Mesenchymal stem cell (in vitro differentiated cells and primary cell): ENCODE results near the gene SLC1A5.
"Not testable (repeated sequence)": the region's sequence is repeated elsewhere in the genome, so short reads cannot be mapped to it uniquely, and the experiment has no call there.

ENCODE experiments used
- DNase-seq: peaks from one replicate; pipeline ENCODE4 v3.0.0-alpha.2; 2013
- H2AFZ ChIP-seq: one replicate; pipeline ENCODE4 v1.6.1; 2013; ENCODE audit warnings: low read depth, mild to moderate bottlenecking, control low read depth, inconsistent platforms, low read length, moderate library complexity
- H2AK5ac ChIP-seq: 2 replicates; pipeline ENCODE4 v1.6.1; 2013; ENCODE audit warnings: low read length, moderate library complexity, mild to moderate bottlenecking, inconsistent platforms; ENCODE audit not compliant: severe bottlenecking
- H2BK120ac ChIP-seq: one replicate; pipeline ENCODE4 v1.6.1; 2013; ENCODE audit warnings: low read depth, mild to moderate bottlenecking, inconsistent platforms, low read length, moderate library complexity
- H2BK12ac ChIP-seq, 2 experiments: one replicate each; pipeline ENCODE4 v1.6.1; 2013; ENCODE audit warnings: inconsistent platforms in 2 of 2, low read length in 2 of 2, mild to moderate bottlenecking in 2 of 2, moderate library complexity in 2 of 2, control low read depth in 1 of 2
- H2BK15ac ChIP-seq: one replicate; pipeline ENCODE4 v1.6.1; 2013; ENCODE audit warnings: mild to moderate bottlenecking, low read depth, inconsistent platforms; ENCODE audit not compliant: poor library complexity, severe bottlenecking
- H2BK5ac ChIP-seq: 2 replicates; pipeline ENCODE4 v1.6.1; 2013; ENCODE audit warnings: low read depth, mild to moderate bottlenecking, low read length, control low read depth, inconsistent platforms; ENCODE audit not compliant: poor library complexity, severe bottlenecking
- H3K14ac ChIP-seq, 2 experiments: one replicate each; pipeline ENCODE4 v1.6.1; 2013; ENCODE audit warnings: inconsistent platforms in 2 of 2, low read length in 2 of 2, control low read depth in 1 of 2, mild to moderate bottlenecking in 1 of 2, moderate library complexity in 1 of 2
- H3K18ac ChIP-seq, 2 experiments: one replicate each; pipeline ENCODE4 v1.6.1; 2013; ENCODE audit warnings: inconsistent platforms in 2 of 2, low read length in 2 of 2, control low read depth in 1 of 2, low read depth in 1 of 2, mild to moderate bottlenecking in 1 of 2
- H3K23ac ChIP-seq, 2 experiments: one replicate each; pipeline ENCODE4 v1.6.1; 2013; ENCODE audit warnings: inconsistent platforms in 2 of 2, low read length in 2 of 2, mild to moderate bottlenecking in 2 of 2, moderate library complexity in 2 of 2, control low read depth in 1 of 2
- H3K27ac ChIP-seq: 2 replicates; pipeline ENCODE4 v1.5.1; 2013; ENCODE audit warnings: mild to moderate bottlenecking, moderate library complexity, low read length, control low read depth, inconsistent platforms; ENCODE audit not compliant: poor library complexity, severe bottlenecking
- H3K27me3 ChIP-seq, 2 experiments: 2 replicates each; pipeline versions ENCODE4 v1.6.1 to v1.7.0; 2013; ENCODE audit warnings: low read length in 2 of 2, mild to moderate bottlenecking in 2 of 2, moderate library complexity in 2 of 2, control low read depth in 1 of 2, inconsistent platforms in 1 of 2; ENCODE audit not compliant: control insufficient read depth in 1 of 2, insufficient read depth in 1 of 2
- H3K36me3 ChIP-seq, 2 experiments: 2 replicates each; pipeline versions ENCODE4 v1.6.1 to v1.7.0; 2013; ENCODE audit warnings: low read length in 2 of 2, control low read depth in 1 of 2, inconsistent platforms in 1 of 2, low read depth in 1 of 2, mild to moderate bottlenecking in 1 of 2; ENCODE audit not compliant: insufficient read depth in 2 of 2, control insufficient read depth in 1 of 2
- H3K4ac ChIP-seq, 2 experiments: one replicate each; pipeline ENCODE4 v1.6.1; 2013; ENCODE audit warnings: inconsistent platforms in 2 of 2, low read length in 2 of 2, mild to moderate bottlenecking in 2 of 2, moderate library complexity in 2 of 2, control low read depth in 1 of 2, low read depth in 1 of 2
- H3K4me1 ChIP-seq: 2 replicates; pipeline ENCODE4 v1.6.1; 2013; ENCODE audit warnings: low read depth, low read length, control low read depth; ENCODE audit not compliant: control insufficient read depth, insufficient read depth
- H3K4me2 ChIP-seq: 2 replicates; pipeline ENCODE4 v1.6.1; 2013; ENCODE audit warnings: low read length, mild to moderate bottlenecking, inconsistent platforms; ENCODE audit not compliant: poor library complexity, severe bottlenecking
- H3K4me3 ChIP-seq, 2 experiments: 2 replicates each; pipeline versions ENCODE4 v1.5.1 to v1.7.0; 2013; ENCODE audit warnings: low read length in 2 of 2, mild to moderate bottlenecking in 2 of 2, control low read depth in 1 of 2, low read depth in 1 of 2; ENCODE audit not compliant: insufficient read depth in 1 of 2
- H3K79me1 ChIP-seq: replicated peaks from 2 replicates; pipeline ENCODE4 v1.6.1; 2013; ENCODE audit warnings: mild to moderate bottlenecking, control low read depth, low read length, inconsistent platforms; ENCODE audit not compliant: poor library complexity, severe bottlenecking
- H3K9ac ChIP-seq: 2 replicates; pipeline ENCODE4 v1.7.0; 2013; ENCODE audit warnings: mild to moderate bottlenecking, low read length, moderate library complexity
- H3K9me3 ChIP-seq: 2 replicates; pipeline ENCODE4 v1.7.0; 2013; ENCODE audit warnings: mild to moderate bottlenecking, low read length; ENCODE audit not compliant: control insufficient read depth
- H4K8ac ChIP-seq: one replicate; pipeline ENCODE4 v1.6.1; 2013; ENCODE audit warnings: inconsistent platforms, mild to moderate bottlenecking, low read length, moderate library complexity
- H4K91ac ChIP-seq: one replicate; pipeline ENCODE4 v1.6.1; 2013; ENCODE audit warnings: mild to moderate bottlenecking, low read length, inconsistent platforms
- WGBS: methylation state at CpG from one replicate; pipeline ENCODE4 v1.1.7; 2013; ENCODE audit warnings: mixed read lengths; 5-methylcytosine and 5-hydroxymethylcytosine counted together

SLC1A5 gene

DNA sequence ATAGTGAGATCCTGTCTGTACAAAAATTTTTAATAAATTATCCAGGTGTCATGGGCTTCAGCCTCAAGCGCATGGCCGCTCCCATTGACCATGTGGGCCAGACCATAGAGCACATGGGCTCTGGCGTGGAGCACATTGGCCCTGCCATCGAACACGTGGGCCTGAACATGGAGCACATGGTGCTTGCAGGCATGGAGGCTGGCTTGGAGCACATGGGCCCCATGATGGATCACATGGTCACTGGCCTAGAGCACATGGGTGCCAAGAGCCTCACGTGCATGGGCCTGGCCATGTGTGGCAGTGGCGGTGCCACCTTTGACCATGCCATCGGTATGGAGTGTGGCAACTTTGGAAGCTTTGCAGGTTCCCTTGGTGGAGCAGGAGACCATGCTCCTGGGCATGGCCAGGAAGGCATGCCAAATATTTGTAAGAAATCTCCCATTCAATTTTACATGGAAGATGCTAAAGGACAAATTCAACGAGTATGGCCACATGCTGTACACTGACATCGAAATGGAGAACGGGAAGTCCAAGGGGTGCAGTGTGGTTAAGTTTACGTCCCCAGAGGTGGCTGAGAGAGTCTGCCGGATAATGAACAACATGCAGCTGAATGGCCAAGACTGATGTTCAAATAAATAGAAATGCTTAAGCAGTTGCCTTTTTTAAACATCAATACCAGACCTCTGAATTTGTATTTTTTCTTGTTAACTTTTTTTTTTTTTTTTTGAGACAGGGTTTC is 21.3 kb upstream of the SLC1A5 start:
- Histone ChIP-seq H2AFZ (no peak overlapping the region), H4K91ac (no peak overlapping the region), H3K23ac (no peak overlapping the region), H3K4me2 (no peak overlapping the region), H4K8ac (no peak overlapping the region), H3K27ac (no peak overlapping the region), H2BK15ac (no peak overlapping the region), H2AK5ac (no peak overlapping the region), H3K4me3 (no peak overlapping the region), H3K14ac (no peak overlapping the region), H3K79me1 (no peaks in the 10 kb centered on the region), H3K9me3 (no peaks in the 10 kb centered on the region), H3K27me3 (no peaks in the 10 kb centered on the region), H2BK120ac (no peak overlapping the region), H3K36me3 (no peaks in the 10 kb centered on the region), H3K18ac (no peak overlapping the region), H3K4me1 (peaks cover 8% of the 10 kb centered on the region), H3K4ac (no peak overlapping the region), H3K9ac (no peak overlapping the region), H2BK12ac (no peak overlapping the region), H2BK5ac (no peak overlapping the region)
- DNase-seq, result no peak
- WGBS, result 97% methylated on average over 13 of the region's 13 CpGs

DNA sequence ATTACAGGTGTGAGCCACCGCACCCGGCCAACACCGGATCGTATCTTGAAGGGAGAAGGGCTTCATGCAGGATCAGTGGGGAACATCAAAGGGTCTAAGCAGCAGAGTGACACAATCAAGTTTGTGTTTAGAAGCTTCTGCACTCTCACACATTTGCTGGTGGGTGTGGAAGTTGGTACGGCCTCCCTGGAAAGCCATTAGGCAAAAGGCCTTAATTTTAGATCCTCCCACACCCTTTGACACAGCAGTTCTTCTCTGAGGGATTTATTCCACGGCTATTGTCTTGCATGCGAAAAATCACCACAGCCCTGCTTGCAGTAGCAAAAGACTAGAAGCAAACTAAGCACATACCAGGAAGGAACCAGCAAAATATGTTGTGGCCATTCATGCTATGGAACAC is 18.3 kb upstream of the SLC1A5 start:
- H3K4me3 ChIP-seq, result no peak overlapping the region
- H3K14ac ChIP-seq, result peak overlapping the region in 1 of 2 experiments; percentile 55
- H2AK5ac ChIP-seq, result no peak overlapping the region
- no peak overlapping the region for H2BK15ac ChIP-seq
- H2BK5ac ChIP-seq, result no peak overlapping the region
- no peaks in the 10 kb centered on the region for H3K4me1 ChIP-seq
- no peak overlapping the region for H2BK120ac ChIP-seq
- no peak overlapping the region for H3K4me2 ChIP-seq
- H2AFZ ChIP-seq, result no peak overlapping the region
- H3K9me3 ChIP-seq, result no peaks in the 10 kb centered on the region
- no peak overlapping the region for H3K9ac ChIP-seq
- H3K23ac ChIP-seq, result no peak overlapping the region
- DNase-seq, result no peak
- H3K79me1 ChIP-seq, result no peaks in the 10 kb centered on the region
- H3K18ac ChIP-seq, result no peak overlapping the region
- no peak overlapping the region for H4K8ac ChIP-seq
- no peak overlapping the region for H2BK12ac ChIP-seq
- 90% methylated on average over 7 of the region's 7 CpGs for WGBS
- H3K27ac ChIP-seq, result no peak overlapping the region
- H3K4ac ChIP-seq, result no peak overlapping the region
- H4K91ac ChIP-seq, result no peak overlapping the region
- H3K27me3 ChIP-seq, result no peaks in the 10 kb centered on the region
- no peaks in the 10 kb centered on the region for H3K36me3 ChIP-seq

GRCh38 chr19:46804432-46804831 is 16.0 kb upstream of the SLC1A5 start:
- not testable (repeated sequence) for H2BK15ac ChIP-seq, H2BK12ac ChIP-seq, H3K23ac ChIP-seq, H3K14ac ChIP-seq, H3K27ac ChIP-seq, H3K36me3 ChIP-seq, H3K27me3 ChIP-seq, H2AFZ ChIP-seq, H4K91ac ChIP-seq, H3K9ac ChIP-seq, H3K9me3 ChIP-seq, H3K4me3 ChIP-seq, H2AK5ac ChIP-seq, DNase-seq, H3K4ac ChIP-seq, H3K4me1 ChIP-seq, H2BK120ac ChIP-seq, H3K18ac ChIP-seq, H2BK5ac ChIP-seq, H4K8ac ChIP-seq, H3K79me1 ChIP-seq, H3K4me2 ChIP-seq
- WGBS, result 97% methylated on average over 3 of the region's 4 CpGs

DNA sequence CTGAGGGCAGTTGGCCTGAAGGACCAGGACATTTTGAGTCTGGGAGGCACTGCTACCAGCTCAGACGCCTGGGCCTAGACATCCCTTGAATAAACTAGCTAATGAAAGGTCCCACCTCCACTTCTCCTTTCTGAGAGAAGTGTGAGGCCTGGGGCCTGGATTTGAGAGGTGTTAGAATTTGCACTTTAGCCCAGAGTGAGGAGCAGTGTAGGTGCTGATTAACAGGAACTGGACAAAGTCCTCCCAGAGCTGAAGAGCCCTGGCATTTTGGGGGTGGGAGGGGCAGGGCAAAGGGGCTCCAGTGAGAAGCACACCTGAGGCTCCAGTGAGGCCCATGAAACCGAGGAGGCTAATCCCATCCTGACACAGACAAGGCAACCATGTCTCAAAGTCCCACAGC is 15.2 kb upstream of the SLC1A5 start:
- H3K18ac ChIP-seq, result no peak overlapping the region
- no peak overlapping the region for H2BK15ac ChIP-seq
- H3K4ac ChIP-seq, result no peak overlapping the region
- H2BK5ac ChIP-seq, result no peak overlapping the region
- H2BK12ac ChIP-seq, result no peak overlapping the region
- H3K9ac ChIP-seq, result no peak overlapping the region
- no peak overlapping the region for H4K8ac ChIP-seq
- H3K79me1 ChIP-seq, result no peaks in the 10 kb centered on the region
- H2AK5ac ChIP-seq, result no peak overlapping the region
- H3K4me2 ChIP-seq, result no peak overlapping the region
- no peak overlapping the region for H3K14ac ChIP-seq
- no peak overlapping the region for H3K27ac ChIP-seq
- H3K9me3 ChIP-seq, result no peaks in the 10 kb centered on the region
- no peak overlapping the region for H3K4me3 ChIP-seq
- H3K36me3 ChIP-seq, result no peaks in the 10 kb centered on the region
- no peak overlapping the region for H3K23ac ChIP-seq
- no peak overlapping the region for H2BK120ac ChIP-seq
- no peaks in the 10 kb centered on the region for H3K27me3 ChIP-seq
- WGBS, result 37% methylated on average over 2 of the region's 2 CpGs
- no peak for DNase-seq
- H4K91ac ChIP-seq, result no peak overlapping the region
- H2AFZ ChIP-seq, result no peak overlapping the region
- H3K4me1 ChIP-seq, result no peaks in the 10 kb centered on the region
